HEK293 (cell line): Measurements from ENCODE around the gene CDHR1.
A peak's percentile ranks its signal among the peaks of the same experiment; 100 is the strongest.

Source experiments
- CTCF ChIA-PET: fragments of 350-600 bp; formaldehyde crosslinking; extraction: SDS; loops from one replicate; lab custom pipeline; 2021; ENCODE audit warnings: antibody characterized with exemption; lab: Yijun Ruan, JAX
- POLR2A ChIA-PET: fragments of 300-600 bp; formaldehyde crosslinking; extraction: SDS; loops from one replicate; lab custom pipeline; 2020; ENCODE audit warnings: antibody characterized with exemption, inconsistent platforms; lab: Yijun Ruan, JAX
- H3K27ac ChIP-seq: fragments of 200-500 bp; sonication (Bioruptor generic); 2 replicates; pipeline ENCODE4 v1.5.1; 2014; ENCODE audit warnings: low read depth, low read length, control low read depth, inconsistent platforms; ENCODE audit errors: extremely low read depth
- H3K36me3 ChIP-seq, 2 experiments: fragments of 200-500 bp in 1 of 2; sonication (Bioruptor generic) in 1 of 2; 1 replicate in 1 of 2; 2 replicates in 1 of 2; pipeline ENCODE4 v1.5.1; 2014 to 2017; ENCODE audit warnings: inconsistent platforms in 2 of 2, low read length in 2 of 2; ENCODE audit not compliant: control insufficient read depth in 2 of 2, insufficient read depth in 1 of 2
- H3K4me1 ChIP-seq: fragments of 200-500 bp; sonication (Bioruptor generic); 2 replicates; pipeline ENCODE4 v1.5.1; 2014; ENCODE audit warnings: mild to moderate bottlenecking, low read length, inconsistent platforms; ENCODE audit not compliant: control insufficient read depth, insufficient read depth
- H3K4me3 ChIP-seq: 2 replicates; pipeline ENCODE4 v1.5.1; 2011; ENCODE audit warnings: low read depth, mild to moderate bottlenecking, control low read depth, low read length, moderate library complexity
- H3K9me3 ChIP-seq: fragments of 200-500 bp; sonication (Bioruptor generic); 2 replicates; pipeline ENCODE4 v1.5.1; 2014; ENCODE audit warnings: low read depth, low read length, inconsistent platforms; ENCODE audit not compliant: control insufficient read depth, insufficient read depth
- BCL11A ChIP-seq: fragments of 450-650 bp; formaldehyde crosslinking; IDR thresholded peaks from 2 replicates; pipeline ENCODE4 v1.5.1; 2016; ENCODE audit warnings: low read depth, missing biosample characterization, missing genetic modification characterization
- CTCF ChIP-seq: fragments of 450-650 bp; formaldehyde crosslinking; IDR thresholded peaks from 2 replicates; pipeline ENCODE4 v1.5.1; 2016; ENCODE audit warnings: missing biosample characterization, missing genetic modification characterization
- KLF17 ChIP-seq: fragments of 450-650 bp; formaldehyde crosslinking; IDR thresholded peaks from 2 replicates; pipeline ENCODE4 v1.5.1; 2016; ENCODE audit warnings: missing biosample characterization, missing genetic modification characterization
- ZNF132 ChIP-seq: fragments of 450-650 bp; formaldehyde crosslinking; IDR thresholded peaks from 2 replicates; pipeline ENCODE4 v1.5.1; 2017; ENCODE audit warnings: missing biosample characterization, missing genetic modification characterization, borderline replicate concordance
- ZNF157 ChIP-seq: fragments of 450-650 bp; formaldehyde crosslinking; IDR thresholded peaks from 2 replicates; pipeline ENCODE4 v1.5.1; 2016; ENCODE audit warnings: missing biosample characterization, missing genetic modification characterization
- ZNF248 ChIP-seq: fragments of 450-650 bp; formaldehyde crosslinking; IDR thresholded peaks from 2 replicates; pipeline ENCODE4 v1.5.1; 2017; ENCODE audit warnings: missing biosample characterization, missing genetic modification characterization
- ZNF302 ChIP-seq: fragments of 450-650 bp; formaldehyde crosslinking; IDR thresholded peaks from 2 replicates; pipeline ENCODE4 v1.5.1; 2016; ENCODE audit warnings: missing biosample characterization, missing genetic modification characterization, low read depth
- ZNF521 ChIP-seq: fragments of 450-650 bp; formaldehyde crosslinking; IDR thresholded peaks from 2 replicates; pipeline ENCODE4 v1.5.1; 2017; ENCODE audit warnings: missing biosample characterization, mild to moderate bottlenecking, missing genetic modification characterization
- ZNF558 ChIP-seq: fragments of 450-650 bp; formaldehyde crosslinking; IDR thresholded peaks from 2 replicates; pipeline ENCODE4 v1.5.1; 2016; ENCODE audit warnings: missing biosample characterization, missing genetic modification characterization
- ZNF561 ChIP-seq: fragments of 450-650 bp; IDR thresholded peaks from 2 replicates; pipeline ENCODE4 v1.5.1; 2018; ENCODE audit warnings: missing biosample characterization, missing genetic modification characterization, borderline replicate concordance
- ZNF621 ChIP-seq: fragments of 450-650 bp; formaldehyde crosslinking; IDR thresholded peaks from 2 replicates; pipeline ENCODE4 v1.5.1; 2017; ENCODE audit warnings: missing biosample characterization, missing genetic modification characterization
- ZNF747 ChIP-seq: fragments of 450-650 bp; formaldehyde crosslinking; IDR thresholded peaks from 2 replicates; pipeline ENCODE4 v1.5.1; 2016; ENCODE audit warnings: missing biosample characterization, missing genetic modification characterization
- ZSCAN16 ChIP-seq: fragments of 450-650 bp; formaldehyde crosslinking; IDR thresholded peaks from 2 replicates; pipeline ENCODE4 v1.5.1; 2016; ENCODE audit warnings: missing biosample characterization, missing genetic modification characterization

Gene CDHR1

GRCh38 chr10:84158550-84158949 lies 35.8 kb upstream of the CDHR1 start (continued):
- TF ChIP-seq ZNF132 (tag by site-specific recombination) (no peak), ZNF561 (tag by site-specific recombination) (no peak), ZNF747 (tag by site-specific recombination) (no peak)

- Histone ChIP-seq H3K36me3 (peaks cover 9 to 12% of the 10 kb centered on the region in 2 experiments), H3K4me3 (no peak overlapping the region), H3K27ac (no peak overlapping the region), H3K9me3 (no peaks in the 10 kb centered on the region), H3K4me1 (no peaks in the 10 kb centered on the region)
- TF ChIP-seq BCL11A (tag by site-specific recombination) (no peak), ZNF558 (tag by site-specific recombination) (no peak), ZNF747 (tag by site-specific recombination) (no peak)
- POLR2A ChIA-PET = no interaction called here
- CTCF ChIA-PET = interaction anchor here (1.4 to 2.7 kb wide), 3 partner anchors 11 to 55 kb away, joined by 3 to 15 read pairs (median 3); no protein-coding TSS in a partner anchor
Measured at GRCh38 chr10:84159076-84159685, 35.2 kb upstream of the CDHR1 start.

- CTCF ChIA-PET = interaction anchor here (0.8 to 2.7 kb wide), 4 partner anchors 13 to 54 kb away, joined by 3 to 15 read pairs (median 5); no protein-coding TSS in a partner anchor
- Histone ChIP-seq H3K36me3 (no peaks in the 10 kb centered on the region), H3K27ac (no peak overlapping the region), H3K4me1 (no peaks in the 10 kb centered on the region), H3K4me3 (no peak overlapping the region), H3K9me3 (no peaks in the 10 kb centered on the region)
- TF ChIP-seq ZNF521 (tag by site-specific recombination) = no peak
- no peak for TF ChIP-seq ZNF302 (tag by site-specific recombination)
- TF ChIP-seq ZNF248 (tag by site-specific recombination) = no peak
- no peak for TF ChIP-seq ZNF621
- no peak for TF ChIP-seq ZNF157 (tag by site-specific recombination)
- no peak for TF ChIP-seq ZSCAN16 (tag by site-specific recombination)
- 0 out of 2 replicates have a peak, but pooled peaks have one; percentile 11 for TF ChIP-seq CTCF
- POLR2A ChIA-PET = no interaction called here
Measured at GRCh38 chr10:84160663-84161362, 33.5 kb upstream of the CDHR1 start.

- TF ChIP-seq KLF17 (tag by site-specific recombination) (peak; percentile 77), BCL11A (tag by site-specific recombination) (no peak)
- TF ChIP-seq, all 188 proteins: peak for 1
- CTCF ChIA-PET = interaction anchor here (1.3 to 1.4 kb wide), 2 partner anchors 16 to 41 kb away, joined by 3 to 5 read pairs; no protein-coding TSS in a partner anchor
- POLR2A ChIA-PET = no interaction called here
- Histone ChIP-seq H3K4me1 (no peaks in the 10 kb centered on the region), H3K9me3 (no peaks in the 10 kb centered on the region), H3K4me3 (no peak overlapping the region), H3K36me3 (no peaks in the 10 kb centered on the region), H3K27ac (no peak overlapping the region)
Measured at GRCh38 chr10:84163996-84164395, 30.3 kb upstream of the CDHR1 start.
